Retina (tissue), 1 donor: Measurements from ENCODE around the gene CELF3.
"Not testable (repeated sequence)": the region's sequence is repeated elsewhere in the genome, so short reads cannot be mapped to it uniquely, and the experiment has no call there.

Experiments
- DNase-seq: peaks from one replicate; pipeline ENCODE4 v3.0.0-alpha.2; 2016

CELF3 gene

DNA sequence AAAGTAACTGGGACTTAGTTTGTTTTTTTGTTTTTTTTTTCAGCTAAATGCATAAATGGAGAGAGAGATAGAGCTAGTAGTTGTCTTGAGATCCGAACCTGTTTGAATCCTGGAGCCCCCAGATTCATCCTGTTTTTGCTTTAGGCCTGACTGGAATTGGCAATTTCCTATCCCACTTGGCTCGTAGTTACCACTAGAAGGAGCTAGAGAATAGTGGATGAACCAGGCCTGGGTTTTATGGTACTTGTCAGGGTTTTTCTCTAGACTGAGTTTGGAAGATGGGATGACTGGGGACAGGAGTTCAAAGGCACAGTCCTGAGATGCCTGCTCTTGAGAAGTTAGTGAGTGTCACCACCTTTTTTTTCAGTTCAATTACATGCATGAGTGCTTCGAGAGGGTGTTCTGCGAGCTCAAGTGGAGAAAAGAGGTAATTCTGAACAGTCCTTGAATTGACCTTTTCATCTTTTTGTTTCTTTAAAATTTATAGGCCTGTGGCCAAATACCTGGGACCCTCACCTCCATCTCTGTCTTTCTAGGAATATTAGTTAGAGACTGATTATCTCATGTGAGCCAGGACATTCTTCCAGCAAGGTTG lies 23.4 kb downstream of the CELF3 start:
- peak; percentile 52 for DNase-seq

DNA sequence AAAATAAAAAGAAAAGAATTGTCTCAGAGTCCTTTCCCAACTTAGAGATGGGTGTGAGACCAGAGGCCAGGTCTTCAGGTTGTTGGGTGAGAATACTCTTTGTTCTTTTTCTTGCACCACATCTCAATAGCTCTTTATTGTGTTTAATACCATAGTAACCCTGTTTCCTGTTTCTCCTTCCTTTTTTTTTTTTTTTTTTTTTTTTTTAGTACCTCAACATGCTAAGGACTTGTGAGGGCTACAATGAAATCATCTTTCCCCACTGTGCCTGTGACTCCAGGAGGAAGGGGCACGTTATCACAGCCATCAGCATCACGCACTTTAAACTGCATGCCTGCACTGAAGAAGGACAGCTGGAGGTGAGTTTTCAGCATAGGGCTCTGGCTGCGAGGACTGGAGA lies 24.4 kb downstream of the CELF3 start:
- DNase-seq, result no peak

GRCh38 chr1:151689494-151689893 lies 27.1 kb downstream of the CELF3 start:
- no peak for DNase-seq

GRCh38 chr1:151686561-151686960 lies 30.0 kb downstream of the CELF3 start:
- no peak for DNase-seq

GRCh38 chr1:151684128-151684527 lies 32.5 kb downstream of the CELF3 start:
- DNase-seq, result no peak

DNA sequence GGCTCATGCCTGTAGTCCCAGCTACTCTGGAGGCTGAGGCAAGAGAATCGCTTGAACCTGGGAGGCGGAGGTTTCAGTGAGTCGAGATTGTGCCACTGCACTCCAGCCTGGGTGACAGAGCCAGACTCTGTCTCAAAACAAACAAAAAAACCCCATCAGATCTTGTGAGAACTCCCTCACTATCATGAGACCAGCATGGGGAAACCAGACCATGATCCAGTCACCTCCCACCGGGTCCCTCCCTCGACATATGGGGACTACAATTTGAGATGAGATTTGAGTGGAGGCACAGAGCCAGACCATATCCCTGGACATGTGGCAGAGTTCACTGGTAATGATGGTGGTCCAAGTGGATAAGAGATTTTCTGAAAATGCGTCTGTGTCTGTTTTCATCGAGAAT lies 33.7 kb downstream of the CELF3 start:
- DNase-seq, result not testable (repeated sequence)

- no peak for DNase-seq
Measured at GRCh38 chr1:151681923-151682322, 34.7 kb downstream of the CELF3 start.

DNA sequence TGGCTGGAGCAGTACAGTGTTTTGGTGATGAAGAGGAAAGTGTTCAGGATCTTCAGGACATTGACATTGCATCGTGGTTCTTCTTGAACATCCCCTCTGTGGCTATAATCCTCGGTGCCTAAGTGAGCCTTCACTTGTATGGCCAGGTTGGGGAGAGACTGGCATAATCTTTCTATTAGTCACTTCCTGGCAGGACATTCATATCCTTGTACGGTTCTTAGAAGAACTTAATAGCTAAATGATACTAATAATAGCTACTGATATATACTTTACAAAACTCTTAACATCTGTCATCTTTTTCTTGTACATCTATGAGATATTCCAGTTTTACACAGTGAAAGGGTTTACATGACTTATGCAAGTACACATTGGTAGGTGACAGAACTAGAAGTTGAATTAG lies 35.8 kb downstream of the CELF3 start:
- no peak for DNase-seq

GRCh38 chr1:151680391-151680790 lies 36.2 kb downstream of the CELF3 start:
- no peak for DNase-seq

DNA sequence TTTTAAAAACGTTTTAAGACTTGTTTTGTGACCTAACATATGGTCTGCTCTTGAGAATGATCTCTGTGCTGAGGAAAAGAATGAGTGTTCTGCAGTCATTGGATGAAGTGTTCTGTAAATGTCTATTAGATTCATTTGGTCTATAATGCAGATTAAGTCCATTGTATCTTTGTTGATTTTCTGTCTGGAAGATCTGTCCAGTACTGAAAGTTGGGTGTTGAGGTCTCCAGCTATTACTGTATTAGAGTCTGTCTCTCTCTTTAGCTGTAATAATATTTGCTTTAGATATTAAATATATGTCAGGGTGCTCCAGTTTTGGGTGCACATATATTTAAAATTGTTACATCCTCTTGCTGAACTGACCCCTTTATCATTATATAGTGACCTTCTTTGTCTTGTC lies 43.2 kb downstream of the CELF3 start:
- DNase-seq, result no peak

GRCh38 chr1:151670036-151670675 lies 46.4 kb downstream of the CELF3 start:
- DNase-seq, result not testable (repeated sequence)

- no peak for DNase-seq
Measured at GRCh38 chr1:151668090-151668489, 48.5 kb downstream of the CELF3 start.

GRCh38 chr1:151661751-151662150 lies 54.9 kb downstream of the CELF3 start:
- no peak for DNase-seq

DNA sequence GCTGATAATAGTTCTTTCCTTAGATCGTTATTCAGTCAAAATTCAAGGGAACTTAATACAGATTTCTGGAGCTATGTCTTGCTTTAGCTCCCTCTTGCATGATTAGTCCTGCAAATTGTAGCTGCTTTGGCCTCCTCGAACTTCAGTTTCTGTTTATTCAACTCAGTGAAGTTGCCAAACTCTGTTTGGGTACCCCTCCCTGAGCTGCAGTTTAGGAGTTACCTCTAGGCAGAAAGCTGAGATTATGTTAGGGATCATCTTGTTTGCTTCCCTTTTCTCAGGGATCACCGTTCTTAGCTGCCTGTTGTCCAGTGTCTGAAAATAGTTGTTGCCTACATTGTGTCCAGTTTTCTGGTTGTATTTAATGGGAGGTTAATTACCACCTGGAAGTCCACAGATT lies 61.2 kb downstream of the CELF3 start:
- DNase-seq, result no peak

DNA sequence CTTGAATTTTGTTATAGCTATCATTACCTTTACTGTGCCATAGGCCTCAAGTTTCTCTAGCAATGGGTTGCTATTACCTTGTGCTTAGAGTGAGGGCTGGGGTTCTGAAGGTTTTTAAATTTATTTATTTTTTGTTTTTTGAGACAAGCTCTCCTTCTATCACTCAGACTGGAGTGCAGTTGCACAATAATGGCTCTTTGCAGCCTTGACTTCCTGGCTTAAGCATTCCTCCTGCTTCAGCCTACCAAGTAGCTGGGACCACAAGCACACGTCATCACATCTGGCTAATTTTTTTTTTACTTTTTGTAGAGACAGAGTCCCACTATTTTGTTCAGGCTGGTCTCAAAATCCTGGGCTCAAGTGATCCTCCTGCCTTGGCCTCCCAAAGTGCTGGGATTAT lies 63.2 kb downstream of the CELF3 start:
- DNase-seq, result no peak
